ENCODE results near the gene CMAS.
"Not testable (repeated sequence)": the region's sequence is repeated elsewhere in the genome, so short reads cannot be mapped to it uniquely, and the experiment has no call there.

Gene CMAS

DNA sequence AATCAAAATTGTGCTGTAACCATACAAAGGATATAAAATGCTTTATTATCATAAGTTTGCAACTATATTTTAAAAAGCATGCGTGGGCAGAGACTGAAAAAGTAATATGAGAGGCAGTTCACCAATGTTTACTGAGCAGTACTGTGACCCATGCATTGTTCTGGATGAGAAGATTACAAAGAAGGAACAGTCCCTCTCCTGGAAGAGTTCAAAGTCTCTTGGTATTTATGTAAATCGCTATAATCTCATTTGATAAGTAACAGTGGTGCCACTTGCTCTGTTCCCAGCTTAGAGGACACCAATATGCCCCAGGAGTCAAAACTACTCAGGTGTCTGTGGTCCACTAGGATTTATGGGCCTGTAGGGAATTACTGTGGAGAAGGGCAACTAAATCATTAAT, 2.1 kb upstream of the CMAS start:
- no peak for DNase-seq (ENCODE audit: insufficient read length, low spot score)
- TF ChIP-seq TAF1 (IDR thresholded peaks at IDR 0.05; ENCODE audit: low read depth, low read length) (no peak), POLR2A (IDR thresholded peaks at IDR 0.05; ENCODE audit: low read depth, low read length) (no peak), POU2F2 (IDR thresholded peaks at IDR 0.05; ENCODE audit: low read depth, low read length) (no peak), PAX5 (IDR thresholded peaks at IDR 0.05; ENCODE audit: insufficient read depth, low read length, severe bottlenecking) (no peak), SPI1 (IDR thresholded peaks at IDR 0.05; ENCODE audit: low read depth, low read length) (no peak), POLR2AphosphoS5 (IDR thresholded peaks at IDR 0.05; ENCODE audit: low read depth, low read length) (no peak)
- FAIRE-seq, result no peak

DNA sequence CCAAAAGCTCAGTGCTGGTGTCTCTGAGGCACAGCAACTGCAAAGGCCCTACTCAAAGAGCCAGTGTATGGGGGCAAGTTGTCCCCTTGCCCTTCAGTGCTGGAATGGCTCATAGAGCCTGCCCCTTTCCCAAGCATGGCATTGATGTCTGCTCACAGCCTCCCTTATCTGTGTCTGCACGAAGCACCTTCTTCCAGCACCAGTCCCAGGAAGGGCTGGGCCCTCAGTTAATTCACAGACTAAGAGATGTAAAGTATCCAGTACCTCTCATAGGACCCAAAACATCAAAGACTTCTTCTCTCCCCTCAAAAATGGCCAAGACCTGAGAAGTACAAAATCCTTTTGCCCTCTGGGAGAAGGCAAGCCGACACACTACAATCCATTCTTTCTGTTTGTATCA, 1.6 kb upstream of the CMAS start:
- TF ChIP-seq PAX5 (IDR thresholded peaks at IDR 0.05; ENCODE audit: insufficient read depth, low read length, severe bottlenecking) (no peak), POU2F2 (IDR thresholded peaks at IDR 0.05; ENCODE audit: low read depth, low read length) (no peak), POLR2AphosphoS5 (IDR thresholded peaks at IDR 0.05; ENCODE audit: low read depth, low read length) (no peak), TAF1 (IDR thresholded peaks at IDR 0.05; ENCODE audit: low read depth, low read length) (no peak), SPI1 (IDR thresholded peaks at IDR 0.05; ENCODE audit: low read depth, low read length) (no peak), POLR2A (IDR thresholded peaks at IDR 0.05; ENCODE audit: low read depth, low read length) (no peak)
- FAIRE-seq, result no peak

DNA sequence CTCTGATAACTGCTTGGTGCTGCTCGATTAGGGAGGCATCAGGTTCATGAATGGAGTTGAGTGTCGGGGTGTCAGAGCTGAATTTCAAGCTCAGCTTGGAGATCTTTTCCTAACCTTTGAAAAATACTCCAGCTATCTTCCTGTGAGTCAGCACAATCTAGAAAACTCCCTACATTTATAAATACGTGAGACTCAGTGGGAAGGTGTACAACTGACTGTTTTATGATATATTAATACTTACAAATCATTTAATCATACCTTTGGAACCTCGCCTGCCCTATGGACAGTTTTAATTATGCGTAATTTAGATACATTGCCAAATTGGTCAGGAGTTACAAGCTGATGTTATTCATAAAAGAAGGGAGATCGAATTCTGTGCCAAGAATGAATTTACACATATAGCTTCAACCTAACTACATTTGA, 961 bp downstream of the CMAS start:
- no peak for TF ChIP-seq POU2F2 (IDR thresholded peaks at IDR 0.05; ENCODE audit: low read depth, low read length)
- TF ChIP-seq POLR2AphosphoS5 (IDR thresholded peaks at IDR 0.05; ENCODE audit: low read depth, low read length), result no peak
- TF ChIP-seq POLR2A (IDR thresholded peaks at IDR 0.05; ENCODE audit: low read depth, low read length), result no peak
- TF ChIP-seq TAF1 (IDR thresholded peaks at IDR 0.05; ENCODE audit: low read depth, low read length), result no peak
- no peak for TF ChIP-seq SPI1 (IDR thresholded peaks at IDR 0.05; ENCODE audit: low read depth, low read length)
- no peak for TF ChIP-seq PAX5 (IDR thresholded peaks at IDR 0.05; ENCODE audit: insufficient read depth, low read length, severe bottlenecking)
- DNase-seq (ENCODE audit: insufficient read length, low spot score) (no peak), FAIRE-seq (peak; percentile 64)

More for the DNA sequence above, 1.6 kb upstream of the CMAS start:
- no peak for DNase-seq (ENCODE audit: insufficient read length, low spot score)

DNA sequence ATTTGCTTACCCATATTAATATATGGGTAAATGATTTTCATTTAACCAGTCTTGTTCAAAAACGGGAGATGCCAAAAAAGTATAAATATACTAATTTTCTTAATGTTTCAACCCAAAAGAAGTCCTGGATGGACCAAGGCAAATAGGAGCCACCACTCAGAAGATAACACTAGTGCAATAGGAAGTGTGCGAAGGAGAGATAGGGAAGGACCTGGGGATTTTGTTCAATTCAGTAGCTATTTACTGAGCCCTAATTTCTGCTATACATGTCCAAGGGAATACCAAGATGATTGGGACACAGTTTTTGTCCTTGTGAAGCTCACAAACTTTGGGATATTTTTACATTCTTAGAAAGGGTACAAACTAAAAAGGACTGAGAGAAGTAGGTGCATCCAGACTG, 1.5 kb downstream of the CMAS start:
- FAIRE-seq (no peak), DNase-seq (ENCODE audit: insufficient read length, low spot score) (no peak)
- no peak for TF ChIP-seq PAX5 (IDR thresholded peaks at IDR 0.05; ENCODE audit: insufficient read depth, low read length, severe bottlenecking)
- no peak for TF ChIP-seq POLR2AphosphoS5 (IDR thresholded peaks at IDR 0.05; ENCODE audit: low read depth, low read length)
- no peak for TF ChIP-seq SPI1 (IDR thresholded peaks at IDR 0.05; ENCODE audit: low read depth, low read length)
- TF ChIP-seq POU2F2 (IDR thresholded peaks at IDR 0.05; ENCODE audit: low read depth, low read length), result no peak
- TF ChIP-seq POLR2A (IDR thresholded peaks at IDR 0.05; ENCODE audit: low read depth, low read length), result no peak
- no peak for TF ChIP-seq TAF1 (IDR thresholded peaks at IDR 0.05; ENCODE audit: low read depth, low read length)

DNA sequence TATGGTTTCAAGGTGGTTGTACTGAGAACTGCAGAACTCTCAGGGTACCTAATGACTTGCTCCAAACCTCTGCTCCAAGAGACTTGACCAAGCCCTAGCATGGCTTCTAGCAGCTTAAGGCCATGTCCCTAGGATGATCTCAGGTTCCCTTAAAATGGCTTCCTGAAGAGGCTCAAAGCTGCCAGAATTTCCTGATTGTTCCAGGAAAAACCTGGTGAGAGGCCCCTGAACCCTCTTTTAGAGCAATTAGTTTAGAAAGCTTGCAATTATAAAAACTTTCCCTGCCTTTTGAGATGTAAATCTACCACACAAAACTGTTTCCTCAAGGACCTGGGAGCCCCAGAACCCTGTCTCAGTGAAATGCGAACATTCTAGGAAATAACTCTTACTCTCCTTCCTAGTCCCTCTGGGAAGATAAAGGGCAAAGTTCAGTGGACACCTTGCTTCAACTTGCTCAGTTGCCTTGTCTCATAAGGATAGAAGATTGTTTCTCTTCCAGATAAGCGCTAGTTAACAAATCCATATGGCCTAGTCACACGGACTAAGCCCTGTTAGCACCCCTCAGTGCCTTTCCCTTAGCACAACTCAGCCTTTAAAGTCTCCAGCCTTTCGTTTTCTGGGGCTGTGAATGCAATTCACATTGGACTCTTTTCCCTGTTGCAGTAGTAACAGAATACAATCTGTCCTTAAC, 2.5 kb downstream of the CMAS start:
- FAIRE-seq, result no peak
- no peak for DNase-seq (ENCODE audit: insufficient read length, low spot score)
- TF ChIP-seq TAF1 (IDR thresholded peaks at IDR 0.05; ENCODE audit: low read depth, low read length) (no peak), SPI1 (IDR thresholded peaks at IDR 0.05; ENCODE audit: low read depth, low read length) (no peak), POLR2A (IDR thresholded peaks at IDR 0.05; ENCODE audit: low read depth, low read length) (no peak), POLR2AphosphoS5 (IDR thresholded peaks at IDR 0.05; ENCODE audit: low read depth, low read length) (no peak), PAX5 (IDR thresholded peaks at IDR 0.05; ENCODE audit: insufficient read depth, low read length, severe bottlenecking) (no peak), POU2F2 (IDR thresholded peaks at IDR 0.05; ENCODE audit: low read depth, low read length) (no peak)

DNA sequence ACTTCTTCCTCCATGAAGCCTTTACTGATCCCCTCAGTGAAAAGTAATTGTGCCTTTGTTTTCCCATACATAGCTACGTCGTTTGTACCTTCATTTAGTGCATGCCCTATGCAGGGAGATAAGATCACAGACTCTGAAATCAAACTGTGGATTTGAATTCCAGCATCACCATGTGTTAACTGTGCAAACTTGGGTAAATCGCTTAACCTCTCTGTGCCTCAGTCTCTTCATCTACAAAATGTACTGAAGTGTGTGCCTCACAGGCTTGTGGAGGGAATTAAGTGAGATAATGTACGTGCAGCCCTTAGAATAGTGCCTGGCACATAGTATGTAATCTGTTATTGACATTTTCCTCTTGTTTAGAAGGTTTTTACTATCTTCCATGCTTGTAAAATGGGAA, 4.1 kb downstream of the CMAS start:
- FAIRE-seq (no peak), DNase-seq (ENCODE audit: insufficient read length, low spot score) (no peak)

DNA sequence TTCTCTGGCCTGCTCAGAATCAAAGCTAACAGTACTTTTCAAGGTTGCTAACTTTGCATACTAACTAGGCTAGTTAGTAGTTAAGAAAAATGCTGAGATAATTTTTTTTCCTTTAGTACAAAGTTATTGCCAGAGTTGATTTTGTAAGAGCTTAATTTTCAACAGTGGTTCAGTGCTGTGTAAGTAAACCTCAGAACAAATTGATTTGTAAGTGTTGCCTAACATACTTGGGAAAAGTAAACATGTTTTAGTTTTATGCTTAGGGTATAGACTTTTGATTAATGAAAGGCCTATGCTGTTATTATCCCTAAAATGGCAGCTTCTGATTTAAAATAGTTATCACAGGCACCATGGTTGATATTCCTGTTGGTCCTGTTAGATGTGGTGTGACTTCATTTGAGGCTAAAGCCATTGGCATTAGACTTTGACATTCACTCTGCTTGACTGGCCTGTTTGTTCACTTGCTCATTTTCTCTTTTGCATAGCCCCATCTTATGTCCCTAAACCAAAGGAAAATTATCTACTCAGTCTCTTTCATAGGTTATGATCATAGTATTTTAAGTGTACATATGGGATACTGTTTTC, 5.2 kb downstream of the CMAS start:
- TF ChIP-seq POLR2AphosphoS5 (IDR thresholded peaks at IDR 0.05; ENCODE audit: low read depth, low read length) (no peak), TAF1 (IDR thresholded peaks at IDR 0.05; ENCODE audit: low read depth, low read length) (no peak), PAX5 (IDR thresholded peaks at IDR 0.05; ENCODE audit: insufficient read depth, low read length, severe bottlenecking) (no peak), SPI1 (IDR thresholded peaks at IDR 0.05; ENCODE audit: low read depth, low read length) (no peak), POU2F2 (IDR thresholded peaks at IDR 0.05; ENCODE audit: low read depth, low read length) (no peak), POLR2A (IDR thresholded peaks at IDR 0.05; ENCODE audit: low read depth, low read length) (no peak)
- FAIRE-seq, result no peak
- no peak for DNase-seq (ENCODE audit: insufficient read length, low spot score)

More for the DNA sequence above, 4.1 kb downstream of the CMAS start:
- TF ChIP-seq POLR2AphosphoS5 (IDR thresholded peaks at IDR 0.05; ENCODE audit: low read depth, low read length), result no peak
- TF ChIP-seq POLR2A (IDR thresholded peaks at IDR 0.05; ENCODE audit: low read depth, low read length), result no peak
- no peak for TF ChIP-seq TAF1 (IDR thresholded peaks at IDR 0.05; ENCODE audit: low read depth, low read length)
- TF ChIP-seq POU2F2 (IDR thresholded peaks at IDR 0.05; ENCODE audit: low read depth, low read length), result no peak
- no peak for TF ChIP-seq PAX5 (IDR thresholded peaks at IDR 0.05; ENCODE audit: insufficient read depth, low read length, severe bottlenecking)
- TF ChIP-seq SPI1 (IDR thresholded peaks at IDR 0.05; ENCODE audit: low read depth, low read length), result no peak

DNA sequence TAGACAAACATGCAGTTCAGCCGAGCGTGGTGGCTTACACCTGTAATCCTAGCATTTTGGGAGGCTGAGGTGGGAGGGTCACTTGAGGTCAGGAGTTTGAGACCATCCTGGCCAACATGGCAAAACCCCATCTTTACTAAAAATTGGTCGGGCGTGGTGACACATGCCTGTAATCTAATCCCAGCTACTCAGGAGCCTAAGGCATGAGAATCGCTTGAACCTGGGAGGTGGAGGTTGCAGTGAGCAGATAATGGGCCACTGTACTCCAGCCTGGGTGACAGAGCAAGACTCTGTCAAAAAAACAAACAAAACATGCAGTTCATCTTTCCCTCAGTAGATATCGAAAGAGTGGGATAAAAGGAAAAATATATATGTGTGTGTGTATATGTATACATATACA, 7.0 kb downstream of the CMAS start:
- not testable (repeated sequence) for DNase-seq (ENCODE audit: insufficient read length, low spot score); FAIRE-seq

DNA sequence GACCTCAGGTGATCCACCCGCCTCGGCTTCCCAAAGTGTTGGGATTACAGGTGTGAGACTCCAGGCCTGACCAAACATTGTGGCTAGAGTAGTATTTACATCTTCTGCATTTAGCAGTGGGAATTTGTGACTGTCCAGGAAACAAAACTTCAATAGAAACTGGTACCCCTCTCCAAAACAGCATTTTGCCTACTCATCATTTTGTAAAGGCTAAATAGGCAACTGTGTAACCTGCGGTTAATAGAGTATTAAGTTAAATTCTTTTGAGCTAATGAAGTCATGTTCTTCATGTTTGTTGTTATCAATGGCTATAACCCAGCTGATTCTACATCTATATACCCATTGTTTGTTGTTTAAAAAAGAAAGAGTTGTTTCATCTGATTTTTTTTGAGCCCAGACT, 8.1 kb downstream of the CMAS start:
- DNase-seq (ENCODE audit: insufficient read length, low spot score) (no peak), FAIRE-seq (no peak)
- no peak for TF ChIP-seq POLR2AphosphoS5 (IDR thresholded peaks at IDR 0.05; ENCODE audit: low read depth, low read length)
- no peak for TF ChIP-seq POLR2A (IDR thresholded peaks at IDR 0.05; ENCODE audit: low read depth, low read length)
- no peak for TF ChIP-seq SPI1 (IDR thresholded peaks at IDR 0.05; ENCODE audit: low read depth, low read length)
- TF ChIP-seq PAX5 (IDR thresholded peaks at IDR 0.05; ENCODE audit: insufficient read depth, low read length, severe bottlenecking), result no peak
- no peak for TF ChIP-seq POU2F2 (IDR thresholded peaks at IDR 0.05; ENCODE audit: low read depth, low read length)

DNA sequence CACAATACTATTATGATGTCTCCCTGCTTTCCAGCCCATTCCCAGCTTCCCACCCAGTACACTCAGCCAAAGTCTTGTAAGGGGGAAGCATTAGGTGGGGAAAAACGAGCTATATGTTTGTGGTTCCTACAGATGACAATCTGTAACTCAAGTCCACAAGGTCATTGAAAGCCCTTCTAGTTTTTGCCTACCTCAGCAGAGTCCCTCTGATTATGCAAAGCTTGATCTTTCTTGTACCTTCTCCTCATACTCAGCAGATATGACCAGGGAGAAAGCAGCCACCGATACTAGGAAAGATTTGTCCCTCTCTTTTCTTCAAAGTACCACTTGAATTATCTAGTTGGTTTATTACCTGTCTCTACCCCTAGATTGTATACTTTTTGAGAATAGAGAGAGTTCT, 10.6 kb downstream of the CMAS start:
- no peak for FAIRE-seq

More for the DNA sequence above, 10.6 kb downstream of the CMAS start:
- no peak for TF ChIP-seq PAX5 (IDR thresholded peaks at IDR 0.05; ENCODE audit: insufficient read depth, low read length, severe bottlenecking)
- TF ChIP-seq POLR2A (IDR thresholded peaks at IDR 0.05; ENCODE audit: low read depth, low read length), result no peak
- no peak for TF ChIP-seq SPI1 (IDR thresholded peaks at IDR 0.05; ENCODE audit: low read depth, low read length)
- no peak for TF ChIP-seq POU2F2 (IDR thresholded peaks at IDR 0.05; ENCODE audit: low read depth, low read length)
- TF ChIP-seq TAF1 (IDR thresholded peaks at IDR 0.05; ENCODE audit: low read depth, low read length), result no peak
- TF ChIP-seq POLR2AphosphoS5 (IDR thresholded peaks at IDR 0.05; ENCODE audit: low read depth, low read length), result no peak
- DNase-seq (ENCODE audit: insufficient read length, low spot score), result no peak

All from GM12891 (cell line).